HG03342 (cell line): ENCODE data around the gene UTP25.
A peak's percentile ranks its signal among the peaks of the same experiment; 100 is the strongest.

Experiments
- ATAC-seq: cut with Tn5 transposase; IDR thresholded peaks from one replicate; pipeline ENCODE4 v1.9.1; 2021; ENCODE audit warnings: mild to moderate bottlenecking, moderate library complexity; ENCODE audit not compliant: unreplicated experiment

Gene UTP25

GRCh38 chr1:209805875-209806760 is 21.7 kb upstream of the UTP25 start, which contains the start of gene IRF6:
Gene IRF6, minus strand, starts transcription at chr1:209806142. Its CDS starts 4,729 bp downstream, at chr1:209801413.
- ATAC-seq: peak; percentile 83

GRCh38 chr1:209807509-209807908 is 20.3 kb upstream of the UTP25 start:
- no peak for ATAC-seq

- ATAC-seq: no peak
Observed at GRCh38 chr1:209808059-209808581, 19.7 kb upstream of the UTP25 start.

- ATAC-seq: no peak
Observed at GRCh38 chr1:209809611-209810010, 18.2 kb upstream of the UTP25 start.

- ATAC-seq: no peak
Observed at GRCh38 chr1:209810783-209811182, 17.0 kb upstream of the UTP25 start.

- ATAC-seq: no peak
Observed at GRCh38 chr1:209813902-209814301, 13.9 kb upstream of the UTP25 start.

- ATAC-seq: no peak
Observed at GRCh38 chr1:209815490-209815889, 12.3 kb upstream of the UTP25 start.

- no peak for ATAC-seq
Observed at GRCh38 chr1:209815931-209816341, 11.8 kb upstream of the UTP25 start.

GRCh38 chr1:209816923-209817322 is 10.8 kb upstream of the UTP25 start:
- no peak for ATAC-seq

- ATAC-seq: no peak
Observed at GRCh38 chr1:209817691-209818090, 10.1 kb upstream of the UTP25 start.

GRCh38 chr1:209819058-209819457 is 8.7 kb upstream of the UTP25 start:
- ATAC-seq: no peak

GRCh38 chr1:209820986-209821385 is 6.8 kb upstream of the UTP25 start:
- ATAC-seq: no peak

- ATAC-seq: no peak
Observed at GRCh38 chr1:209822706-209823105, 5.1 kb upstream of the UTP25 start.

GRCh38 chr1:209823143-209824041 is 4.4 kb upstream of the UTP25 start:
- ATAC-seq: no peak

GRCh38 chr1:209825591-209826434 is 2.0 kb upstream of the UTP25 start:
- ATAC-seq: no peak

GRCh38 chr1:209829716-209830115 is 1.9 kb downstream of the UTP25 start:
- ATAC-seq: no peak

- ATAC-seq: no peak
Observed at GRCh38 chr1:209830722-209831121, 3.0 kb downstream of the UTP25 start.

GRCh38 chr1:209831615-209832014 is 3.8 kb downstream of the UTP25 start:
- no peak for ATAC-seq

GRCh38 chr1:209835782-209836298 is 8.1 kb downstream of the UTP25 start:
- no peak for ATAC-seq

- no peak for ATAC-seq
Observed at GRCh38 chr1:209837671-209838070, 9.9 kb downstream of the UTP25 start.
